HUES6 (cell line): ENCODE measurements around the gene ANTKMT.

Experiments
- H3K27ac ChIP-seq: 2 replicates; pipeline ENCODE4 v1.7.0; 2013; ENCODE audit warnings: low read depth, mild to moderate bottlenecking, low read length, inconsistent platforms
- H3K27me3 ChIP-seq: 2 replicates; pipeline ENCODE4 v1.6.1; 2013; ENCODE audit warnings: low read length; ENCODE audit not compliant: control insufficient read depth, insufficient read depth
- H3K36me3 ChIP-seq: 2 replicates; pipeline ENCODE4 v1.6.1; 2013; ENCODE audit warnings: low read length; ENCODE audit not compliant: control insufficient read depth, insufficient read depth
- H3K4me1 ChIP-seq: 2 replicates; pipeline ENCODE4 v1.6.1; 2013; ENCODE audit warnings: low read length; ENCODE audit not compliant: control insufficient read depth, insufficient read depth
- H3K4me3 ChIP-seq: 2 replicates; pipeline ENCODE4 v1.5.1; 2013; ENCODE audit warnings: low read depth, low read length
- H3K9ac ChIP-seq: one replicate; pipeline ENCODE4 v1.6.1; 2013; ENCODE audit warnings: mild to moderate bottlenecking, low read length
- H3K9me3 ChIP-seq: 2 replicates; pipeline ENCODE4 v1.6.1; 2013; ENCODE audit warnings: low read depth, low read length; ENCODE audit not compliant: control insufficient read depth, insufficient read depth

ANTKMT gene

DNA sequence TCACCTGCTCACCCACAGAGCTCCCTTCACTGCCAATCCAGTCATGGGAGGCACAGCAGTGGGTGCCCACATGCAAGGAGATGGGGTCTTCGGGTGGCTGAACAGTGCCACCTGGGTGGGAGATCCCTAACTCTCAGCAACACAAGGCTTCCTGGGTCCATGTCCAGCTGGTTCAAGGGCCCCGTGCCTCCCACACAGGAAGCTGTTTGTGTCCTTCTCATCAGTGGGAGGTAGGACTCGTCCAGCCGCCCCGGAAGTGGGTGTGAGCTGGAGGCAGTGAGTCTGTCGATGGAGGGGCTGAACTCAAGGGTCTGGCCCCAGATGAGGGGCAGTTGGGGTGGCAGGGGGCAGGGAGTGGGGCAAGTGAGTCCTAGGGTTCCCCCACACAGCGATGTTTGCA lies 16.9 kb upstream of the ANTKMT start:
- Histone ChIP-seq H3K9me3 (no peaks in the 10 kb centered on the region), H3K9ac (no peak overlapping the region), H3K27me3 (peaks cover 97% of the 10 kb centered on the region), H3K4me3 (no peak overlapping the region), H3K27ac (no peak overlapping the region), H3K4me1 (peaks cover 5% of the 10 kb centered on the region; the same call in 1 of the 2 replicates), H3K36me3 (no peaks in the 10 kb centered on the region)

GRCh38 chr16:704552-705380 lies 16.2 kb upstream of the ANTKMT start:
- no peak overlapping the region for H3K9ac ChIP-seq
- peak overlapping the region; percentile 44 for H3K4me3 ChIP-seq
- peaks cover 97% of the 10 kb centered on the region for H3K27me3 ChIP-seq
- H3K9me3 ChIP-seq: no peaks in the 10 kb centered on the region
- H3K36me3 ChIP-seq: no peaks in the 10 kb centered on the region
- no peak overlapping the region for H3K27ac ChIP-seq
- peaks cover 6% of the 10 kb centered on the region for H3K4me1 ChIP-seq

DNA sequence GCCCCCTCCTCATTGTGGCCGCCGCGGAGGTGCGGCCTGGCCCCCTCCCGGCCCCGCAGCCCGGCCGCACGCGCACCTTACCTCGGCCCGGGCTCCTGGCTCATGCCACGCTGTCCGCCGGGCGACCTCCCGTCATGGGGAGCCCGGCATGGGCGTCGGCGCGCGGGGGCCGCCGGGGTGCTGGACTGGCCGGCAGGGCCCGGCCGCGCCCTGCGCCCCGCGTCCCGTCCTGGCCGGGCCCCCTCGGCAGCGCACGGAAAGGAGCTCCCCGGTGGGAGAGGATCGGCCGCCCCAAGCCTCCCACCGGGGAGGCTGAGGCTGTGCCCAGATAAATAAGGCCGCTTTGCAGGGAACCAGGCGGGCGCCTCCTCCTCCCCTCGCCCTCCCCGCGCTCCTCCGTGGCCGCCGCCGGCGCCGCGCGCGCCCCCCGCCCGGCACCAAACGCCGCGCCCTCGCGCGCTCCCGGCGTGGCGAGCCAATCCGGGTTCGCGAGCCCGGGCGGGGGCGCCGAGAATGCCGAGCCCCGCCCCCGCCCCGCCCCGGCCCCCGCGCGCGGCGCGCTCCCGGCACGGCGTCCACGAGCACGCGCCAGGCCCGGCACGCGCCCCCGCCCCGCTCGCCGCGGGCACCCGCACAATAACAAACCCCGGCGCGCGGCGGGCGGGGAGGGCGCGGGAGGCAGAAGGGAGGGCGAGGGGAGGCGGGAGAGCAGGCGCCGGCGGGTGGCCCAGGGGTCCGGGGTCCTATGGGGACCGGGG lies 15.3 kb upstream of the ANTKMT start, which contains the start of gene FBXL16:
TSS of gene FBXL16 (minus strand) at position 371 of the 758 bp plus-strand sequence. CDS start 8,396 bp downstream, outside the sequence.
- Histone ChIP-seq H3K4me3 (peak within 1 kb of the TSS; percentile 64), H3K27ac (no peak within 1 kb of the TSS), H3K9ac (no peak within 1 kb of the TSS), H3K36me3 (no peaks in the 10 kb centered on the region), H3K4me1 (peaks cover 10% of the 10 kb centered on the region), H3K27me3 (peaks cover 97% of the 10 kb centered on the region), H3K9me3 (no peaks in the 10 kb centered on the region)

DNA sequence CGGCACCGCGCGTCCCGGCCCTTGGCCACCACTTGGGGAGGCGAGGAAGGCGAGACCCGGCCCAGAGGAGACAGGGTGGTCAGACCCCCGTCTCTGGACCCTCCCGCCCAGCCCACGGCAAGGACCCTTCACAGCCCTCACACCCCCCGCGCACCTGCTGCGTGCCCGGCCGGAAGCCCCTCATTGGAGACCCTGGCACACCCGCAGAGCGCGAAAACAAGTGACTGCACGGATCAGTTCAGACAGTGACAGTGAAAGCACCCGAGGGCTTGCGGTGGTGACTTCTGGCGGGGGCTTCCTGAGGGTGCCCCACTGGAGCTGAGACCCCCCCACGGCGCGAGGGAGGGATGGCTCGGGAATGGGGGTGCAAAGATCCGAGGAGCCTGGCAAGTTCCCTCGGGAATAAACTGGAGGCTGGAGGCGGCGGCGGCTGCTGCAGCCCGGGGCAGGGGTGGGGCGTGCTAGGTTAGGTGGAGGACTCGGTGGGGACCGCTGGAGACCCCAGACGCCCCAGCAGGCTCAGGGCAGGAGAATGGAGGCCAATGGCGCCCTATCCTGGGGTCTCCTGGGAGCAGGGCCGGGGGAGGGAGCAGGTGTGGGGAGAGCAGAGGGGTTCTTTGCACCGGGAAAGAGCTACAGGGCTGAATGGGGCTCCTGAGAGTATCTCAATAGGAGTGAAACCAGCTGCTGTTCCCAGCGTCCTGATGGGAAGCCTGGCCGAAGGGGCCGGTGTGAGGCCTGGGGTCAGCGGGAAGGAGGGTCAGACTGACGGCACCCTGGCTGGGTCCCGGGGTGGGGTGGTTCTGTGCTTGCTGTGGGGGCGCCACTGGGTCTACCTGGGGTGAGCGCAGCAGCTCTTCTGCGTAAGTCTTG lies 14.5 kb upstream of the ANTKMT start:
- no peak overlapping the region for H3K9ac ChIP-seq
- H3K4me3 ChIP-seq: peak overlapping the region; percentile 64
- no peaks in the 10 kb centered on the region for H3K9me3 ChIP-seq
- no peak overlapping the region for H3K27ac ChIP-seq
- H3K36me3 ChIP-seq: no peaks in the 10 kb centered on the region
- peaks cover 94% of the 10 kb centered on the region for H3K27me3 ChIP-seq
- peaks cover 5% of the 10 kb centered on the region; the same call in 1 of the 2 replicates for H3K4me1 ChIP-seq

DNA sequence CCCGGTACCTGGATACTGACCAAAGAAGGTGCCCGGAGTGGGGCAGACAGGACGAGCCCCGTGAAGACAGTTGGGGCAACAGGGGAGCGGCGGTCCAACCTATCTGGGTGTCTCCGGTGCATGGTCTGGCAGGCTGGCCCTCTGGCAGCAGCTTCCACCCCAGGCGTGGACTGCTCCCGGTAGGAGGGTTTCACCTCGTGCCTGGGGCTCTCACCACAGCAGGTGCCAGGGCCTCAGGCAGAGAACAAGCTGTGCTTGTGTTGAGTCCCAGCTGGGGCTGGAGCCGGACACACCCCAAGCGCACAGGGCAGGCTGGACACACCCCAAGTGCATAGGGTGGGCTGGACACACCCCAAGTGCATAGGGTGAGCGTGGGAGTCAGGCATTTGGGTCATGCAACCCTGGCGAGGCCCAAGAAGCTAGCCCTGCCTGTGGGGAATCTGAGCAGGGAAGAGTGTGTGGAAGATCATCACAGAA lies 13.8 kb upstream of the ANTKMT start:
- H3K9me3 ChIP-seq: no peaks in the 10 kb centered on the region
- no peaks in the 10 kb centered on the region for H3K36me3 ChIP-seq
- H3K4me1 ChIP-seq: peaks cover 5% of the 10 kb centered on the region; the same call in 1 of the 2 replicates
- H3K27ac ChIP-seq: no peak overlapping the region
- peak overlapping the region; percentile 64 for H3K4me3 ChIP-seq
- H3K27me3 ChIP-seq: peaks cover 87% of the 10 kb centered on the region
- no peak overlapping the region for H3K9ac ChIP-seq

DNA sequence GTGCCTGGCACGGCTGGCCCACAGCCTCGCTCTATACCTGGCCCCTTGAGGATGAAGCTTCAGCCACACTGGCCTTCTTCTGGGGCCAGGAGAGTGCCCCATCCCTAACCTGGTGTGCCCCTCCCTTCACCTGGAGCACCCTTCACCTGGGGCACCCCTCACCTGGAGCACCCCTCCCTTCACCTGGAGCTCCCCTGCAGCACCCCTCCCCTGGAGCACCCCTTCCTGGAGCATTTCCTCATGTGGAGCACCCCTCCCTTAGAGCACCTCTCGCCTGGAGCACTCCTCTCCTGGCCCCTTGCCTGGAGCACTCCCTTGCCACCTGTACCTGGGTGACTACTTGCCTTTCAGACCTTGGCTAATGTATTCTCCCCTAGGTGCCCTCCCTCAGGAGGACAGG lies 12.9 kb upstream of the ANTKMT start:
- Histone ChIP-seq H3K36me3 (no peaks in the 10 kb centered on the region), H3K27me3 (peaks cover 78% of the 10 kb centered on the region), H3K9me3 (no peaks in the 10 kb centered on the region), H3K4me3 (no peak overlapping the region), H3K27ac (no peak overlapping the region), H3K4me1 (peaks cover 5% of the 10 kb centered on the region; the same call in 1 of the 2 replicates), H3K9ac (no peak overlapping the region)

DNA sequence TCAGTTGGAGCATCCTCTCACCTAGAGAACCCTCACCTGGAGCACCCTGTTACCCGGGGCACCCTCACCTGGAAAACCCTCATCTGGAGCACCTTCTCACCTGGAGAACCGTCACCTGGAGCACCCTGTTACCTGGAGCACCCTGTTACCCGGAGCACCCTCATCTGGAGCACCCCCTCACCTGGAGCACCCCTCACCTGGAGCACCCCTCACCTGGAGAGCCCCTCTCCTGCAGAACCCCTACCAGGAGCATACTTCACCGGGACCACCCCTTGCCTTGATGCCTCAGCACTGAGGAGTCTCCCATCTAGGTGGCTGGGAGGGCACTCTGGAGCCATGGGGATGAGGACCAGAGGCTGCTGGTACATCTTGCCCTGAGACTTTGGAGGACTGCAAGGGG lies 12.0 kb upstream of the ANTKMT start:
- no peak overlapping the region for H3K4me3 ChIP-seq
- H3K9ac ChIP-seq: no peak overlapping the region
- H3K27me3 ChIP-seq: peaks cover 71% of the 10 kb centered on the region
- H3K4me1 ChIP-seq: peaks cover 5% of the 10 kb centered on the region; the same call in 1 of the 2 replicates
- no peak overlapping the region for H3K27ac ChIP-seq
- no peaks in the 10 kb centered on the region for H3K9me3 ChIP-seq
- no peaks in the 10 kb centered on the region for H3K36me3 ChIP-seq

- no peaks in the 10 kb centered on the region for H3K36me3 ChIP-seq
- no peak overlapping the region for H3K9ac ChIP-seq
- peaks cover 12% of the 10 kb centered on the region; the same call in 1 of the 2 replicates for H3K4me1 ChIP-seq
- no peak overlapping the region for H3K4me3 ChIP-seq
- peaks cover 62% of the 10 kb centered on the region for H3K27me3 ChIP-seq
- no peaks in the 10 kb centered on the region for H3K9me3 ChIP-seq
- H3K27ac ChIP-seq: no peak overlapping the region
Observed at GRCh38 chr16:709566-710499, 11.1 kb upstream of the ANTKMT start.

- H3K9me3 ChIP-seq: no peaks in the 10 kb centered on the region
- H3K27ac ChIP-seq: no peak overlapping the region
- peaks cover 12% of the 10 kb centered on the region; the same call in 1 of the 2 replicates for H3K4me1 ChIP-seq
- peaks cover 60% of the 10 kb centered on the region for H3K27me3 ChIP-seq
- H3K36me3 ChIP-seq: no peaks in the 10 kb centered on the region
- H3K4me3 ChIP-seq: no peak overlapping the region
- H3K9ac ChIP-seq: no peak overlapping the region
Observed at GRCh38 chr16:710500-711075, 10.4 kb upstream of the ANTKMT start.
